Suprapubic skin (tissue), 4 donors: ENCODE data around the gene CST4.

Source experiments
- EP300 ChIP-seq: sonication (generic); formaldehyde crosslinking; IDR thresholded peaks from one replicate; pipeline ENCODE4 v1.6.1; 2017; ENCODE audit warnings: antibody characterized with exemption
- POLR2A ChIP-seq, 2 donors: fragments of 450-650 bp; IDR thresholded peaks; one replicate each; pipeline ENCODE4 v1.6.1; 2017; ENCODE audit warnings: antibody characterized with exemption in 2 of 2, mild to moderate bottlenecking in 2 of 2, moderate library complexity in 2 of 2
- POLR2AphosphoS5 ChIP-seq, 3 donors: sonication (generic); formaldehyde crosslinking; IDR thresholded peaks; one replicate each; pipeline ENCODE4 v1.6.1; 2017; ENCODE audit warnings: antibody characterized with exemption in 3 of 3
- TF ChIP-seq, protein P1 (sequence below), 2 donors: fragments of 200-600 bp in 1 of 2; fragments of 450-650 bp in 1 of 2; sonication (generic) in 1 of 2; IDR thresholded peaks; one replicate each; pipeline ENCODE4 v1.5.1; 2016 to 2019; ENCODE audit warnings: antibody characterized with exemption in 2 of 2, mild to moderate bottlenecking in 1 of 2, moderate library complexity in 1 of 2

DNA sequence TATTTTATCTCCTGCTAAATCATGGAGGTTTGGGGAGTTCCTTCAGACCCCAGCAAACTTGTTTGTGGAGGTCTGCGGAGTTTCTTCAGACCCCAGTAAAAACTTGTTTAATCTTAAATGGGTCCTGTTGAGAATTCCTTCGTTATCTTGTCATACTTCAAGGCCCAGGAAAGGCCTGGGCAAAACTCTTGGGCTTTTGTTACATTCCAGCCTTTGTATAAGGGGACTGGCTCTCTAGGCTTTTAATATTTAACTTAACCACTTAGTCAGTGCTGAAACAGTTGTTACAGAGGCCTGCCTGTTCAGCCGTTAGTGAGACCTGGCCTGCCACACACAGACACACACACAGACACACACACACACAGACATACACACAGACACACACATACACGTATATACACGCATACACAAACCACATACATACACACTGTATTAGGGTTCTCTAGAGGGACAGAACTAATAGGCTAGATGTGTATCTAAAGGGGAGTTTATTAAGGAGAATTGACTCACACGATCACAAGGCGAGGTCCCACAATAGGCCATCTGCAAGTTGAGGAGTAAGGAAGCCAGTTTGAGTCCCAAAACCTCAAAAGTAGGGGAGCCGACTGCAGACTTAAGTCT, 29.7 kb downstream of the CST4 start:
- TF ChIP-seq POLR2A (IDR thresholded peaks at IDR 0.05) (no peak), EP300 (no peak), POLR2AphosphoS5 (IDR thresholded peaks at IDR 0.05) (no peak)
- TF ChIP-seq, protein P1, sequence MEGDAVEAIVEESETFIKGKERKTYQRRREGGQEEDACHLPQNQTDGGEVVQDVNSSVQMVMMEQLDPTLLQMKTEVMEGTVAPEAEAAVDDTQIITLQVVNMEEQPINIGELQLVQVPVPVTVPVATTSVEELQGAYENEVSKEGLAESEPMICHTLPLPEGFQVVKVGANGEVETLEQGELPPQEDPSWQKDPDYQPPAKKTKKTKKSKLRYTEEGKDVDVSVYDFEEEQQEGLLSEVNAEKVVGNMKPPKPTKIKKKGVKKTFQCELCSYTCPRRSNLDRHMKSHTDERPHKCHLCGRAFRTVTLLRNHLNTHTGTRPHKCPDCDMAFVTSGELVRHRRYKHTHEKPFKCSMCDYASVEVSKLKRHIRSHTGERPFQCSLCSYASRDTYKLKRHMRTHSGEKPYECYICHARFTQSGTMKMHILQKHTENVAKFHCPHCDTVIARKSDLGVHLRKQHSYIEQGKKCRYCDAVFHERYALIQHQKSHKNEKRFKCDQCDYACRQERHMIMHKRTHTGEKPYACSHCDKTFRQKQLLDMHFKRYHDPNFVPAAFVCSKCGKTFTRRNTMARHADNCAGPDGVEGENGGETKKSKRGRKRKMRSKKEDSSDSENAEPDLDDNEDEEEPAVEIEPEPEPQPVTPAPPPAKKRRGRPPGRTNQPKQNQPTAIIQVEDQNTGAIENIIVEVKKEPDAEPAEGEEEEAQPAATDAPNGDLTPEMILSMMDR (IDR thresholded peaks at IDR 0.05): no peak
